Fibroblast of villous mesenchyme (primary cell): ENCODE data around the gene ALKBH7. TPM values are rescaled to one million over a fixed set of nuclear protein-coding genes. Genes with fewer than 3 reads are reported as not detected.

Experiments used
- DNase-seq: peaks from one replicate; pipeline ENCODE4 v3.0.0-alpha.2; 2010; ENCODE audit warnings: low read depth
- H3K4me3 ChIP-seq: 2 replicates; pipeline ENCODE4 v1.5.1; 2011; ENCODE audit warnings: low read depth, mild to moderate bottlenecking, low read length
- total RNA-seq: library from RNA; depleted of rRNA; stranded (reverse); fragments of >200 nt; gene quantifications from 2 replicates; pipeline ENCODE4 v1.2.3, GENCODE V29; 2012
- TF ChIP-seq, protein P1 (sequence below): IDR thresholded peaks from 2 replicates; pipeline ENCODE4 v1.5.1; 2012; ENCODE audit warnings: low read depth, mild to moderate bottlenecking, low read length; ENCODE audit not compliant: insufficient read depth

ALKBH7 gene
- total RNA-seq, 1 donor = 35.4 TPM

GRCh38 chr19:6373096-6373812 lies 660 bp downstream of the ALKBH7 start:
- peak; percentile 99 for DNase-seq
- peak overlapping the region; percentile 82 for H3K4me3 ChIP-seq
- TF ChIP-seq, protein P1, sequence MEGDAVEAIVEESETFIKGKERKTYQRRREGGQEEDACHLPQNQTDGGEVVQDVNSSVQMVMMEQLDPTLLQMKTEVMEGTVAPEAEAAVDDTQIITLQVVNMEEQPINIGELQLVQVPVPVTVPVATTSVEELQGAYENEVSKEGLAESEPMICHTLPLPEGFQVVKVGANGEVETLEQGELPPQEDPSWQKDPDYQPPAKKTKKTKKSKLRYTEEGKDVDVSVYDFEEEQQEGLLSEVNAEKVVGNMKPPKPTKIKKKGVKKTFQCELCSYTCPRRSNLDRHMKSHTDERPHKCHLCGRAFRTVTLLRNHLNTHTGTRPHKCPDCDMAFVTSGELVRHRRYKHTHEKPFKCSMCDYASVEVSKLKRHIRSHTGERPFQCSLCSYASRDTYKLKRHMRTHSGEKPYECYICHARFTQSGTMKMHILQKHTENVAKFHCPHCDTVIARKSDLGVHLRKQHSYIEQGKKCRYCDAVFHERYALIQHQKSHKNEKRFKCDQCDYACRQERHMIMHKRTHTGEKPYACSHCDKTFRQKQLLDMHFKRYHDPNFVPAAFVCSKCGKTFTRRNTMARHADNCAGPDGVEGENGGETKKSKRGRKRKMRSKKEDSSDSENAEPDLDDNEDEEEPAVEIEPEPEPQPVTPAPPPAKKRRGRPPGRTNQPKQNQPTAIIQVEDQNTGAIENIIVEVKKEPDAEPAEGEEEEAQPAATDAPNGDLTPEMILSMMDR = no peak

GRCh38 chr19:6373813-6374108 lies 1.2 kb downstream of the ALKBH7 start:
- no peak for DNase-seq
- H3K4me3 ChIP-seq = peak overlapping the region; percentile 60
- TF ChIP-seq, protein P1 = no peak

GRCh38 chr19:6374161-6374709 lies 1.6 kb downstream of the ALKBH7 start:
- DNase-seq = no peak
- TF ChIP-seq, protein P1 = no peak
- no peak overlapping the region for H3K4me3 ChIP-seq

- no peak for DNase-seq
- TF ChIP-seq, protein P1 = no peak
- H3K4me3 ChIP-seq = no peak overlapping the region
These were observed 2.3 kb downstream of the ALKBH7 start for GRCh38 chr19:6374711-6375410.

DNA sequence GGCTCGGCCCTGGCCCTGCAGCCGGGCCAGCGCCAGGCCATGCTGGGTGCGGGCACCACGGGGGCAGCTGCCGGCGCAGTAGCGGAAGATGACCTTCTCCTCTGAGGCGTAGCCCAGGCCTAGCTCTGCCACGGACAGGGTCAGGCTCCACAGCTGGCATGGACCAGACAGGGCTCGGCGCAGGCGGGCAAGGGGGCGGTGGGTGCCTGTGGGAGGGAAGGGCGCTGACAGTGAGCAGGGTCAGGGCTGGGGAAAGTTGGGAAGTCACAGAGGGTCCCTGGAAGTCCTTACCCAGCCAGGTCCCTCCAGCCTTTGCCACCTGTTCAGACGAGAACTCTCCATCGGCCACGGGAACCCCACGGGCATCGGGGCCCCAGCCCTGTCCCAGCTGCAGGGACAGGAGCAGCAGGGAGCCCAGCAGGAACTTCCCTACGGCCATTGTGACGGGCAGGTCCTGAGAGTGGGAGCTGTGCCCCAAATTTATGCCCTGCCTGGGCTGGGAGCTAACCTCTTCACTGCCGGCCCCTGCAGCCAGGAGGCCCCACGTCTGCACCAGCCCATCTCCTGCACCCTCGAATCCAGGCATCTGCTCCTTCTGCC lies 2.9 kb downstream of the ALKBH7 start, which contains the start of gene PSPN:
Gene PSPN, minus strand, starts transcription at position 523 of the 600 bp plus-strand sequence. Its CDS starts 84 bp downstream, at position 439.
- DNase-seq = no peak
- no peak within 1 kb of the TSS for H3K4me3 ChIP-seq
- TF ChIP-seq, protein P1 = no peak

- no peak overlapping the region for H3K4me3 ChIP-seq
- TF ChIP-seq, protein P1 = no peak
- peak; percentile 22 for DNase-seq
These were observed 4.1 kb downstream of the ALKBH7 start for GRCh38 chr19:6376512-6377190.
